Esophagus squamous epithelium (tissue), 5 donors: ENCODE data around the gene PPOX. TPM values are rescaled to one million over a fixed set of nuclear protein-coding genes. Genes with fewer than 3 reads are reported as not detected.

Experiments used
- DNase-seq: peaks from one replicate; lab custom pipeline; 2025; lab: John Stamatoyannopoulos, UW
- H3K27ac ChIP-seq, 4 donors: fragments of 200-600 bp; sonication (generic); one replicate each; pipeline ENCODE4 v1.5.1; 2016 to 2019; ENCODE audit warnings: mild to moderate bottlenecking in 1 of 4
- H3K27me3 ChIP-seq, 4 donors: fragments of 200-600 bp; sonication (generic); 1 replicate in 3 of 4; 2 replicates in 1 of 4; pipeline versions ENCODE4 v1.5.1 to v1.6.0; 2017 to 2021; ENCODE audit warnings: antibody characterized with exemption in 1 of 4
- H3K36me3 ChIP-seq, 3 donors: fragments of 200-600 bp; sonication (generic); one replicate each; pipeline ENCODE4 v1.5.1; 2016 to 2019
- H3K4me1 ChIP-seq, 3 donors: fragments of 200-600 bp; sonication (generic); one replicate each; pipeline ENCODE4 v1.5.1; 2017 to 2019
- H3K4me3 ChIP-seq, 4 donors: fragments of 200-600 bp; sonication (generic); 1 replicate in 3 of 4; 2 replicates in 1 of 4; pipeline ENCODE4 v1.5.1; 2016 to 2019; ENCODE audit warnings: mild to moderate bottlenecking in 2 of 4, moderate library complexity in 1 of 4
- H3K9me3 ChIP-seq, 3 donors: fragments of 200-600 bp; sonication (generic); one replicate each; pipeline ENCODE4 v1.5.1; 2016 to 2019
- POLR2A ChIP-seq, 4 donors: fragments of 450-650 bp; IDR thresholded peaks; one replicate each; pipeline ENCODE4 v1.6.1; 2017; ENCODE audit warnings: antibody characterized with exemption in 4 of 4, mild to moderate bottlenecking in 4 of 4, moderate library complexity in 3 of 4
- WGBS, 2 donors: methylation state at CpG; one replicate each; pipeline ENCODE4 v1.1.5; 2018; 5-methylcytosine and 5-hydroxymethylcytosine counted together
- intact Hi-C: fragments of 100-400 bp; cut with DNase I; formaldehyde crosslinking; loops from one replicate; pipeline ENCODE4 v1.15.0; 2022
- total RNA-seq, 4 donors: library from RNA; depleted of rRNA; stranded (reverse); fragments of >200 nt; gene quantifications; one replicate each; pipeline ENCODE4 v1.1.0, GENCODE V29; 2016
- TF ChIP-seq, protein P1 (sequence below), 6 experiments: fragments of 450-650 bp in 4 of 6; fragments of 200-600 bp in 2 of 6; sonication (generic) in 2 of 6; IDR thresholded peaks; one replicate each; pipeline ENCODE4 v1.5.1; 2016 to 2019; ENCODE audit warnings: antibody characterized with exemption in 6 of 6, mild to moderate bottlenecking in 4 of 6, moderate library complexity in 4 of 6
- donor health status: DM: yes; HTN: yes; CAD: no.

PPOX gene
- total RNA-seq, 4 donors from 2014 or later, result 5.8 to 28.8 (median 11.7) TPM

DNA sequence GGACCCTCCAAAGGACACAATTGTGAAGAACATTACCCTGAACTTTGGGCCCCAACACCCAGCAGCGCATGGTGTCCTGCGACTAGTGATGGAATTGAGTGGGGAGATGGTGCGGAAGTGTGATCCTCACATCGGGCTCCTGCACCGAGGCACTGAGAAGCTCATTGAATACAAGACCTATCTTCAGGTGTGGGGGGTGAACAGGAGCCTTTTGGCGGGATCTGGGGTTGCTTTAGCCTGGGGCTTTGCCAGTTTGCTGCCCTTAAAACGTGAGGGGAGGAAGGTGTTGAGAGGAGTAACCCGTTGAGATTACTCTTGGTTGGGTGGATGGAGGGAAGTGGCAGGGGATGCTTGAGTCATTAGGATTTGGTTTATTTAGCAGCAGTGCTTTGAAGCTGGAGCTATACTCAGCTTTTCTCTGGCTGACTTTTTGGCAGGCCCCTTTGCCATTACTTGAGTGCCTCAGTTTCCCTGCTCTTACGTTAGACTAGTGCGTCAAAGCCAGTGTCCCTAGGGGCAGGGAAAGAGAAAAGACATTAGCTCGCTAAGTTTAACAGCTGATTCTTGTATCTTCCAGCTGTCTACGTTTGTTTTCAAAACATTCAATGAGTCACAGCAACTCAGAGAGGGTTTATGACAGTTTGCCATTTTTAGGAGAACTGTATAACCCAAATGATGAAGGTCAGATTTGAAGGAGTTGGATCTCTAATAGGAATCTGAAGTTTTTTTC, 40.4 kb downstream of the PPOX start:
- Histone ChIP-seq H3K27ac (peak overlapping the region; percentile 37 to 99 (median 89)), H3K27me3 (no peaks in the 10 kb centered on the region), H3K4me1 (peaks cover 8 to 83% (median 40%) of the 10 kb centered on the region in 3 donors), H3K36me3 (peaks cover 25 to 83% (median 35%) of the 10 kb centered on the region in 3 donors), H3K9me3 (no peaks in the 10 kb centered on the region), H3K4me3 (peak overlapping the region in 2 of 4 donors; percentile 15 to 29)
- intact Hi-C loops, result no loop called here
- 73 to 75% methylated on average over 11 of the region's 12 CpGs for WGBS, 2 donors
- DNase-seq, result no peak
- TF ChIP-seq, protein P1, sequence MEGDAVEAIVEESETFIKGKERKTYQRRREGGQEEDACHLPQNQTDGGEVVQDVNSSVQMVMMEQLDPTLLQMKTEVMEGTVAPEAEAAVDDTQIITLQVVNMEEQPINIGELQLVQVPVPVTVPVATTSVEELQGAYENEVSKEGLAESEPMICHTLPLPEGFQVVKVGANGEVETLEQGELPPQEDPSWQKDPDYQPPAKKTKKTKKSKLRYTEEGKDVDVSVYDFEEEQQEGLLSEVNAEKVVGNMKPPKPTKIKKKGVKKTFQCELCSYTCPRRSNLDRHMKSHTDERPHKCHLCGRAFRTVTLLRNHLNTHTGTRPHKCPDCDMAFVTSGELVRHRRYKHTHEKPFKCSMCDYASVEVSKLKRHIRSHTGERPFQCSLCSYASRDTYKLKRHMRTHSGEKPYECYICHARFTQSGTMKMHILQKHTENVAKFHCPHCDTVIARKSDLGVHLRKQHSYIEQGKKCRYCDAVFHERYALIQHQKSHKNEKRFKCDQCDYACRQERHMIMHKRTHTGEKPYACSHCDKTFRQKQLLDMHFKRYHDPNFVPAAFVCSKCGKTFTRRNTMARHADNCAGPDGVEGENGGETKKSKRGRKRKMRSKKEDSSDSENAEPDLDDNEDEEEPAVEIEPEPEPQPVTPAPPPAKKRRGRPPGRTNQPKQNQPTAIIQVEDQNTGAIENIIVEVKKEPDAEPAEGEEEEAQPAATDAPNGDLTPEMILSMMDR (IDR thresholded peaks at IDR 0.05), result no peak
- no peak for TF ChIP-seq POLR2A (IDR thresholded peaks at IDR 0.05)

DNA sequence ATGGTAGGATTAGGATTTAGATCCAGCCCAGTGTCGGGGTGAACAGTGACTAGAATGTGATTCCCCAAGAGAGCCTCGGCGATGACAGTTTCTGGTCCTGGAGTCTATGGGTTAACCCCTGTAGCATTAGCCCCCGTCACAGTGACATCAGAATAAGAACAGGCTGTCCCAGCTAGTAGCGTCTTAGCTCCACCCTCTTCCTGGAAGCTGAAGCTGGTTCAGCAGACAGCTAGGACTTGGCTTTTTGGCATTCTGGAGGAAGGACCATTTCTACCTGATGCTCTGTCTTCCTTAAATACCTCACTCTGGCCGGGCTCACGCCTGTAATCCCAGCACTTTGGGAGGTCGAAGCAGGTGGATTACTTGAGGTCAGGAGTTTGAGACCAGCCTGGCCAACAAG, 40.9 kb downstream of the PPOX start:
- intact Hi-C loops, result no loop called here
- DNase-seq, result no peak
- Histone ChIP-seq H3K4me1 (peaks cover 6 to 79% (median 39%) of the 10 kb centered on the region in 3 donors), H3K27me3 (no peaks in the 10 kb centered on the region), H3K9me3 (no peaks in the 10 kb centered on the region), H3K4me3 (peak overlapping the region in 3 of 4 donors; percentile 9 to 29 (median 15)), H3K36me3 (peaks cover 28 to 89% (median 41%) of the 10 kb centered on the region in 3 donors), H3K27ac (peak overlapping the region; percentile 37 to 99 (median 89))
- peak in 2 of 4 donors; percentile 33 to 49 for TF ChIP-seq POLR2A (IDR thresholded peaks at IDR 0.05)
- TF ChIP-seq, protein P1 (IDR thresholded peaks at IDR 0.05), result no peak
- WGBS, 2 donors, result 60 to 76% methylated on average over 4 to 5 of the region's 8 CpGs

DNA sequence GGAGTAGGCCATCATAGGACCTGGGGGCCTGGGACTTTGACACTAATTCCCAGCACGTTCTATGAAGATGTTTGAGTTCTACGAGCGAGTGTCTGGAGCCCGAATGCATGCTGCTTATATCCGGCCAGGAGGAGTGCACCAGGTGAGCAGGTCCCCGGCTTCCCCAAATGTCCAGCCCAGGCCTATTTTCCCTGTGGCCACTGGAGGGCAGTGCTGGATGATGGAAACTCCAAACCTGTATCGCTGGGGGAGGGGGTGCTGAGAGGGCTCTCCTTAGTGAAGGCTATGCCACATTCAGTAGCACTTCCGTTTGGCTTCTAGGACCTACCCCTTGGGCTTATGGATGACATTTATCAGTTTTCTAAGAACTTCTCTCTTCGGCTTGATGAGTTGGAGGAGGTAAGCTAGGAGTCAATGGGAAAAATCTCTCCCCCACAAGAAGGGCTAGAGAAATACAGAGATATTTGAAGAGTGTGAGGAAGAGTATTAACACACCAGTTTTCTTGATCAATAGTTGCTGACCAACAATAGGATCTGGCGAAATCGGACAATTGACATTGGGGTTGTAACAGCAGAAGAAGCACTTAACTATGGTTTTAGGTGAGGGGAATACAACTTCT, 43.7 kb downstream of the PPOX start:
- peak overlapping the region in 2 of 4 donors; percentile 83 to 99 for H3K27ac ChIP-seq
- intact Hi-C loops, result no loop called here
- H3K36me3 ChIP-seq, result peaks cover 48 to 100% (median 65%) of the 10 kb centered on the region in 3 donors

DNA sequence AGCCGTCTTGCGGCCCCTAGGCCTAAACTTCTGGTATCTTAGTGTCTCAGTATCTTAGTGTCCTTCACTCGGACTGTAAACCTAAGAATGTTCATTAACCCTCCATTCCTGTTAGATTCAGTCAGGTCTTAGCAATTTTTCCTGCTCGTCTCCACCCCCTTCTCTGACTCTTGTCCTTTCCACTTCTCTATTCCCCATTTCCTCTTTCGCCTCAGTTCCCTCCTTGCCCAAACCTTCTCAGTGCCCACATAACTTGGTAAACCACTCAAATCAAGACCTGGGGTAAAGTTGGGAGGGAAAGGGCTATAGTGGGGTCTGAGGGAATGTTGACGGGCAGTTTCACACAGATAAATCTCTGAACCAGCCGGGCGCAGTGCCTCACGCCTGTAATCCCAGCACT, 48.1 kb downstream of the PPOX start:
- intact Hi-C loops, result no loop called here
- H3K36me3 ChIP-seq, result peaks cover 34 to 61% (median 43%) of the 10 kb centered on the region in 3 donors
- H3K4me1 ChIP-seq, result peaks cover 0 to 14% (median 1%) of the 10 kb centered on the region in 3 donors
- no peaks in the 10 kb centered on the region for H3K27me3 ChIP-seq
- WGBS, 2 donors, result 81 to 86% methylated on average over 9 of the region's 9 CpGs
- TF ChIP-seq, protein P1 (IDR thresholded peaks at IDR 0.05), result no peak
- no peak for TF ChIP-seq POLR2A (IDR thresholded peaks at IDR 0.05)
- no peak for DNase-seq
- no peaks in the 10 kb centered on the region for H3K9me3 ChIP-seq
- peak overlapping the region in 2 of 4 donors; percentile 61 to 71 for H3K27ac ChIP-seq
- no peak overlapping the region for H3K4me3 ChIP-seq

More for the DNA sequence above, 43.7 kb downstream of the PPOX start:
- H3K4me1 ChIP-seq, result peaks cover 0 to 56% (median 19%) of the 10 kb centered on the region in 3 donors
- no peaks in the 10 kb centered on the region for H3K9me3 ChIP-seq
- TF ChIP-seq, protein P1 (IDR thresholded peaks at IDR 0.05), result peak; percentile 70 to 88 (median 86)
- no peak for TF ChIP-seq POLR2A (IDR thresholded peaks at IDR 0.05)
- no peak for DNase-seq
- H3K27me3 ChIP-seq, result no peaks in the 10 kb centered on the region
- 46 to 55% methylated on average over 8 to 11 of the region's 11 CpGs for WGBS, 2 donors
- H3K4me3 ChIP-seq, result no peak overlapping the region

DNA sequence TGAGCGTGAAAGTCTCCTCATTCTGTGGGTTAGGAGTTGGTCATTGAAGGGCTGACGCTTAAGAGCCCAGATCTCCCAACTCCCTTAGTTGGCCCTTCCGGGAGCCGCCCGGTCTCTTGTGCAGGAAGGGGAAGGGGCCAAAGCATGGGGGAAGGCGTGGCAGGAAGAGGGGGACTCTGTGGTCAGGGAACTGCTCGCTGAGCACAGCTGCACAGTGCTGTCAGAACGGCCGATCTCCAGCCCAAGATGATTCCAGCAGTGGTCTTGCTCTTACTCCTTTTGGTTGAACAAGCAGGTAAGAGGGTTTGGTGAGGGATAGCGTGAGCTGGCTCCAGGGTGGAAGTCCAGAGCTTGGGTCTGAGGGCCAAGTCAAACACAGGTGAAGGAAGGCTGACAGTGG, 48.9 kb downstream of the PPOX start, which contains the start of gene FCER1G:
TSS of gene FCER1G (plus strand) at position 220 of the 400 bp plus-strand sequence. CDS start at position 247, 27 bp downstream.
- intact Hi-C loops, result no loop called here
- H3K27me3 ChIP-seq, result no peaks in the 10 kb centered on the region
- H3K4me3 ChIP-seq, result peak within 1 kb of the TSS in 3 of 4 donors; percentile 16 to 50 (median 30)
- peaks cover 32 to 54% (median 42%) of the 10 kb centered on the region in 3 donors for H3K36me3 ChIP-seq
- no peaks in the 10 kb centered on the region for H3K9me3 ChIP-seq
- 67 to 73% methylated on average over 10 of the region's 10 CpGs for WGBS, 2 donors
- peaks cover 0 to 7% (median 0%) of the 10 kb centered on the region in 3 donors for H3K4me1 ChIP-seq
- peak within 1 kb of the TSS in 3 of 4 donors; percentile 0 to 75 (median 61) for H3K27ac ChIP-seq
- DNase-seq, result no peak
- peak in 2 of 4 donors; percentile 47 to 68 for TF ChIP-seq POLR2A (IDR thresholded peaks at IDR 0.05)
- TF ChIP-seq, protein P1 (IDR thresholded peaks at IDR 0.05), result no peak
